ENCODE measurements around the gene FBXL13. TPM values are rescaled to one million over a fixed set of nuclear protein-coding genes. Genes with fewer than 3 reads are reported as not detected.

The FBXL13 gene
- total and polyA plus RNA-seq, 10 of the 15 experiments (the other 5 are each of a cell fraction or from before 2014, with no cell fraction given) = 0.08 to 0.95 (median 0.28) TPM; not detected in 2

DNA sequence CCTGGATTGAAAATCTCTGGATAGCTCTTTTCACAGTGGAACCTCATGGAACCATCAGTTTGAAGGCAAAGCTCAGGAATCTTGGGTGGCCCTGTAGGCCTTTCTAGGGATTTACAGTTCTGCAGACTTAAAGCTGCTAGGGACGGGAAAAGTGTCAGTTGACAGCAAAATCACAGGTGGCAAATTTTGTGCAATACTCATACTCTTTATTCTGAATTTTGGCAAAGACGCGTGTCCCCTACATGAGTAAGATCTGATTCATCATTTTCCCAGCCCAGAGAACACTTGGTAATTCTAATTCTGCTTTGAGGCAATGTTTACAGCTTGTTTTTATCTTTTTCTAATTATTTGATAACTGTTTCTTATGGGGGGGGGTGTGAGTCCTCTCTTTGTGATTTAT lies 158.2 kb downstream of the FBXL13 start (continued):
- TF ChIP-seq NFIC (IDR thresholded peaks at IDR 0.05; ENCODE audit: low read depth, low read length) = no peak
- TF ChIP-seq SUPT20H (IDR thresholded peaks at IDR 0.05; ENCODE audit: borderline replicate concordance, control insufficient read depth, low read depth, low read length) = no peak

DNA sequence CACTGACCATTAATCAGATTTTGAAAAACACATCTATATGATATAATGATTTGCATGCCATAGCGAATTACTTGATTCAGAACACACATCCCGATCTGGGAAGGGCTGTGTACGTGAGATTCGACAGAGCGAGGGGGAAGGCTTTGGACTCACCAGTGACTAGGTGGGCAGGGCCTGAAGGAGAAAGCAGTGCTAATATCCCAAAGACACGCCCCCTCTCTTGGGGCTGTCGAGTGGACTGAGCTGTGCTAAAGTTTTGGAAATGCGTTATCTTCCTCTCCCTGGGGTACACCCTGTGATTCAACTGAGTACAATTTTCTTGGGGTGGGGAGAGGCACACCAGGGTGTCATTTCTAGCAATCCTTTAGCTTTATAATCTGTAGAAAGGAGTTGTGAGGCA lies 160.0 kb downstream of the FBXL13 start:
- CTCF ChIA-PET = interaction anchor here (0.5 kb wide), 1 partner anchor 23 kb away, joined by 3 read pairs; no protein-coding TSS in a partner anchor
- H4K20me1 ChIP-seq (ENCODE audit: control insufficient read depth, insufficient read depth) = no peaks in the 10 kb centered on the region
- FAIRE-seq (no peak), DNase-seq (ENCODE audit: low read depth, low spot score) (no peak), ATAC-seq (no peak)
- BruUV-seq (replicated peaks) = no TSS peak
- SMC1A ChIA-PET (ENCODE audit: uncharacterized antibody, unreplicated experiment) = interaction anchor here (1.3 kb wide), 1 partner anchor 23 kb away, joined by 3 read pairs; no protein-coding TSS in a partner anchor
- POLR2A ChIA-PET = no interaction called here
- RAD21 ChIA-PET (ENCODE audit: unreplicated experiment) = no interaction called here
- in situ Hi-C loops (cut with MboI) = no loop called here
- H3K27ac ChIP-seq (ENCODE audit: control insufficient read depth, insufficient read depth) = no peak overlapping the region
- TF ChIP-seq ESRRA (IDR thresholded peaks at IDR 0.05; ENCODE audit: low read length) = no peak
- no peak for TF ChIP-seq EGR1 (IDR thresholded peaks at IDR 0.05; ENCODE audit: borderline replicate concordance in 1 of 2, low read depth in 2 of 2, low read length in 2 of 2)
- H3K27me3 ChIP-seq (replicated peaks in 1 of 2; ENCODE audit: control insufficient read depth in 2 of 2, insufficient read depth in 2 of 2, low read length in 1 of 2) = 0 out of 4 replicates have a peak, but pooled peaks cover 0 to 1% of the 10 kb centered on the region in 2 experiments
- 58% methylated on average over 8 of the region's 8 CpGs for WGBS (ENCODE audit: insufficient coverage, insufficient replicate concordance, low lambda C conversion rate, missing lambda C conversion rate)
- no peak overlapping the region for H3K4me3 ChIP-seq
- no peaks in the 10 kb centered on the region for H3K36me3 ChIP-seq (ENCODE audit: control insufficient read depth in 2 of 2, insufficient read depth in 2 of 2, low read length in 1 of 2)
- no peak overlapping the region for H3K4me2 ChIP-seq (ENCODE audit: control insufficient read depth, insufficient read depth)
- H3K4me1 ChIP-seq (ENCODE audit: control insufficient read depth, insufficient read depth, low read length) = no peaks in the 10 kb centered on the region
- no peaks in the 10 kb centered on the region for H3K79me2 ChIP-seq (ENCODE audit: control insufficient read depth, insufficient read depth, low read length)
- no peak overlapping the region for H3K9ac ChIP-seq (ENCODE audit: control insufficient read depth, insufficient read depth, low read length)
- intact Hi-C loops (cut with micrococcal nuclease; ENCODE audit: unreplicated experiment) = no loop called here
- no peaks in the 10 kb centered on the region for H3K9me3 ChIP-seq (replicated peaks; ENCODE audit: control insufficient read depth, insufficient read depth, low read length)
- H2AFZ ChIP-seq (ENCODE audit: control insufficient read depth, low read depth, low read length) = no peak overlapping the region

DNA sequence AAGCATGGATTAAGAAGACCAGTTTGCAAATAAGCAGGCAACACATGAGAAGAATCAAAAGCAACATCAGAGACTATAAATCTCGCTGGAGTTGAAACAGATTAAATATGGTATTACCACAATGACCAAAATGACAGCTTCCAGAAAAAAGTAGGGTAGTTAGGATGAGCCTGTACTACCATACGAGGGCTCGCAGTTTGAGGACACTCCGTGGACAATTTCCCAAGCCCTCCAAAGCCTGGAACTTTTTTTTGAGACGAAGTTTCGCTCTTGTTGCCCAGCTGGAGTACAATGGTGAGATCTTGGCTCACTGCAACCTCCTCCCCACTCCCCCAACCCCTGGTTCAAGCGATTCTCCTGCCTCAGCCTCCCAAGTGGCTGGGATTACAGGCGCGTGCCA lies 160.8 kb downstream of the FBXL13 start:
- H3K27ac ChIP-seq (ENCODE audit: control insufficient read depth, insufficient read depth) = no peak overlapping the region
- H3K27me3 ChIP-seq (replicated peaks in 1 of 2; ENCODE audit: control insufficient read depth in 2 of 2, insufficient read depth in 2 of 2, low read length in 1 of 2) = no peaks in the 10 kb centered on the region
- H3K4me2 ChIP-seq (ENCODE audit: control insufficient read depth, insufficient read depth) = no peak overlapping the region
- H3K4me1 ChIP-seq (ENCODE audit: control insufficient read depth, insufficient read depth, low read length) = no peaks in the 10 kb centered on the region
- FAIRE-seq = no peak
- no peaks in the 10 kb centered on the region for H4K20me1 ChIP-seq (ENCODE audit: control insufficient read depth, insufficient read depth)
- in situ Hi-C loops (cut with MboI) = no loop called here
- H2AFZ ChIP-seq (ENCODE audit: control insufficient read depth, low read depth, low read length) = no peak overlapping the region
- POLR2A ChIA-PET = no interaction called here
- no peak for ATAC-seq
- no peak overlapping the region for H3K9ac ChIP-seq (ENCODE audit: control insufficient read depth, insufficient read depth, low read length)
- no peak overlapping the region for H3K4me3 ChIP-seq
- DNase-seq (ENCODE audit: low read depth, low spot score) = no peak
- CTCF ChIA-PET = no interaction called here
- no peaks in the 10 kb centered on the region for H3K36me3 ChIP-seq (ENCODE audit: control insufficient read depth in 2 of 2, insufficient read depth in 2 of 2, low read length in 1 of 2)
- no peaks in the 10 kb centered on the region; the same call in 2 of the 3 replicates for H3K9me3 ChIP-seq (replicated peaks; ENCODE audit: control insufficient read depth, insufficient read depth, low read length)
- RAD21 ChIA-PET (ENCODE audit: unreplicated experiment) = no interaction called here
- TF ChIP-seq, protein P1, sequence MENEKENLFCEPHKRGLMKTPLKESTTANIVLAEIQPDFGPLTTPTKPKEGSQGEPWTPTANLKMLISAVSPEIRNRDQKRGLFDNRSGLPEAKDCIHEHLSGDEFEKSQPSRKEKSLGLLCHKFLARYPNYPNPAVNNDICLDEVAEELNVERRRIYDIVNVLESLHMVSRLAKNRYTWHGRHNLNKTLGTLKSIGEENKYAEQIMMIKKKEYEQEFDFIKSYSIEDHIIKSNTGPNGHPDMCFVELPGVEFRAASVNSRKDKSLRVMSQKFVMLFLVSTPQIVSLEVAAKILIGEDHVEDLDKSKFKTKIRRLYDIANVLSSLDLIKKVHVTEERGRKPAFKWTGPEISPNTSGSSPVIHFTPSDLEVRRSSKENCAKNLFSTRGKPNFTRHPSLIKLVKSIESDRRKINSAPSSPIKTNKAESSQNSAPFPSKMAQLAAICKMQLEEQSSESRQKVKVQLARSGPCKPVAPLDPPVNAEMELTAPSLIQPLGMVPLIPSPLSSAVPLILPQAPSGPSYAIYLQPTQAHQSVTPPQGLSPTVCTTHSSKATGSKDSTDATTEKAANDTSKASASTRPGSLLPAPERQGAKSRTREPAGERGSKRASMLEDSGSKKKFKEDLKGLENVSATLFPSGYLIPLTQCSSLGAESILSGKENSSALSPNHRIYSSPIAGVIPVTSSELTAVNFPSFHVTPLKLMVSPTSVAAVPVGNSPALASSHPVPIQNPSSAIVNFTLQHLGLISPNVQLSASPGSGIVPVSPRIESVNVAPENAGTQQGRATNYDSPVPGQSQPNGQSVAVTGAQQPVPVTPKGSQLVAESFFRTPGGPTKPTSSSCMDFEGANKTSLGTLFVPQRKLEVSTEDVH (IDR thresholded peaks at IDR 0.05; ENCODE audit: low read depth, partially characterized antibody) = no peak
- TF ChIP-seq TAF1 (IDR thresholded peaks at IDR 0.05; ENCODE audit: borderline replicate concordance, low read depth, low read length) = no peak
- no TSS peak for BruUV-seq (replicated peaks)
- WGBS (ENCODE audit: insufficient coverage, insufficient replicate concordance, low lambda C conversion rate, missing lambda C conversion rate) = 42% methylated on average over 7 of the region's 9 CpGs
- H3K79me2 ChIP-seq (ENCODE audit: control insufficient read depth, insufficient read depth, low read length) = no peaks in the 10 kb centered on the region
- SMC1A ChIA-PET (ENCODE audit: uncharacterized antibody, unreplicated experiment) = no interaction called here
- intact Hi-C loops (cut with micrococcal nuclease; ENCODE audit: unreplicated experiment) = no loop called here

Measured in GM12878 (cell line).